DLD1 (cell line): ENCODE measurements around the gene STX12.
"Not testable (repeated sequence)": the region's sequence is repeated elsewhere in the genome, so short reads cannot be mapped to it uniquely, and the experiment has no call there.

Source experiments
- in situ Hi-C: cut with HindIII; loops from 2 replicates; pipeline ENCODE4 v1.10.0; 2017; ENCODE audit warnings: low sequenced_read_pairs

STX12 gene

GRCh38 chr1:27864264-27864895 is 91.4 kb downstream of the STX12 start:
- in situ Hi-C loops, result no loop called here

GRCh38 chr1:27865821-27866220 is 92.8 kb downstream of the STX12 start:
- in situ Hi-C loops, result no loop called here

GRCh38 chr1:27868556-27868931 is 95.5 kb downstream of the STX12 start:
- in situ Hi-C loops, result no loop called here

GRCh38 chr1:27868932-27869718 is 96.1 kb downstream of the STX12 start:
- in situ Hi-C loops, result no loop called here

- in situ Hi-C loops, result no loop called here
Measured at GRCh38 chr1:27869719-27870085, 96.7 kb downstream of the STX12 start.

GRCh38 chr1:27871076-27871475 is 98.1 kb downstream of the STX12 start:
- in situ Hi-C loops, result not testable (repeated sequence)

GRCh38 chr1:27872059-27872801 is 99.2 kb downstream of the STX12 start, which contains the start of gene THEMIS2:
Gene THEMIS2, plus strand, starts transcription at chr1:27872544. Its CDS starts 28 bp downstream, at chr1:27872572.
- in situ Hi-C loops, result no loop called here

GRCh38 chr1:27872802-27873551 is 100.0 kb downstream of the STX12 start:
- in situ Hi-C loops, result no loop called here

- in situ Hi-C loops, result no loop called here
Measured at GRCh38 chr1:27873671-27874384, 100.8 kb downstream of the STX12 start.
